ENCODE results near the gene RAX. TPM values are rescaled to one million over a fixed set of nuclear protein-coding genes. Genes with fewer than 3 reads are reported as not detected.

RAX gene
- total RNA-seq, 1 donor from 2014 or later: not detected

DNA sequence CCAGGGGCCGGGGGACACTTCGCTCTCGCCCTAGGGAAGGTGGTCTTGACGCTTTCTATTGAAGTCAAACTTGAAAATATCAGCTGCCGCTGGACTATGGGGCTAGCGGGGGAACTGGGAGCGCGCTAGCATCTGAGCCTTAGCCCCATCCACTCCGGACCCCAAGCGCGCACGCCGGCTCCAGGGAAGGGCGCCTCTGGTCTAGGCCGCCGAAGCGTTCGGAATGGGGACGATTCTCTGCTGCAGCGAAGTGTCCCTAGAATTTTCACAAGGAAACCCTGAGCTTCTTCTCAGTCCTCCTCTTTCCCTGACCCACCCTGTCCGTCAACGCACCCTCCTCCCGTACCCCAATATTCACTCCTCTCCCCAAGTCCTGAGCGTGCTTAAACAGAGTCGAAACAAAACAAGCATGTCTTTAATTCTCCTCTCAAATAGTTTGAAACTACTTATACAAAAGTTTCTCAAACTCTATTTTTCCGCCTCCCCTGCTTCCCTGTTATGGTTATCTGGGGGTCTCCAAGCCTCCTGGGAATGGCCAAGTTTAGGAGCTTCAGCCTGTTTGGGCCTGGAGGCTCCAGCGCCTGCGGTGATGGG lies 5.0 kb downstream of the RAX start:
- TF ChIP-seq, protein P1, sequence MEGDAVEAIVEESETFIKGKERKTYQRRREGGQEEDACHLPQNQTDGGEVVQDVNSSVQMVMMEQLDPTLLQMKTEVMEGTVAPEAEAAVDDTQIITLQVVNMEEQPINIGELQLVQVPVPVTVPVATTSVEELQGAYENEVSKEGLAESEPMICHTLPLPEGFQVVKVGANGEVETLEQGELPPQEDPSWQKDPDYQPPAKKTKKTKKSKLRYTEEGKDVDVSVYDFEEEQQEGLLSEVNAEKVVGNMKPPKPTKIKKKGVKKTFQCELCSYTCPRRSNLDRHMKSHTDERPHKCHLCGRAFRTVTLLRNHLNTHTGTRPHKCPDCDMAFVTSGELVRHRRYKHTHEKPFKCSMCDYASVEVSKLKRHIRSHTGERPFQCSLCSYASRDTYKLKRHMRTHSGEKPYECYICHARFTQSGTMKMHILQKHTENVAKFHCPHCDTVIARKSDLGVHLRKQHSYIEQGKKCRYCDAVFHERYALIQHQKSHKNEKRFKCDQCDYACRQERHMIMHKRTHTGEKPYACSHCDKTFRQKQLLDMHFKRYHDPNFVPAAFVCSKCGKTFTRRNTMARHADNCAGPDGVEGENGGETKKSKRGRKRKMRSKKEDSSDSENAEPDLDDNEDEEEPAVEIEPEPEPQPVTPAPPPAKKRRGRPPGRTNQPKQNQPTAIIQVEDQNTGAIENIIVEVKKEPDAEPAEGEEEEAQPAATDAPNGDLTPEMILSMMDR (IDR thresholded peaks at IDR 0.05): no peak
- ATAC-seq (ENCODE audit: low read depth) (no peak), DNase-seq (no peak)
- peaks cover 69% of the 10 kb centered on the region for H3K27me3 Mint-ChIP-seq
- no peaks in the 10 kb centered on the region for H3K36me3 Mint-ChIP-seq (ENCODE audit: low read depth)
- H3K4me3 Mint-ChIP-seq: no peak overlapping the region
- CTCF ChIA-PET: interaction anchor here (2.5 kb wide), 1 partner anchor 184 kb away, joined by 7 read pairs; no protein-coding TSS in a partner anchor
- POLR2A ChIA-PET: no interaction called here
- peaks cover 6% of the 10 kb centered on the region for H3K9me3 Mint-ChIP-seq
- H3K27ac Mint-ChIP-seq: no peak overlapping the region
- intact Hi-C loops (cut with micrococcal nuclease): loop anchor here (5.0 kb wide), 2 partner anchors 89 to 186 kb away; partner anchors contain the start of gene LMAN1
- H3K4me1 Mint-ChIP-seq: peaks cover 46% of the 10 kb centered on the region

GRCh38 chr18:59267503-59268126 lies 5.6 kb downstream of the RAX start:
- Mint-ChIP-seq H3K27ac (no peak overlapping the region), H3K9me3 (peaks cover 6% of the 10 kb centered on the region), H3K27me3 (peaks cover 72% of the 10 kb centered on the region), H3K4me3 (no peak overlapping the region), H3K36me3 (ENCODE audit: low read depth) (no peaks in the 10 kb centered on the region), H3K4me1 (peaks cover 46% of the 10 kb centered on the region)
- ATAC-seq (ENCODE audit: low read depth): no peak
- ChIA-PET POLR2A (no interaction called here), CTCF (no interaction called here)
- no peak for DNase-seq
- TF ChIP-seq, protein P1 (IDR thresholded peaks at IDR 0.05): no peak
- intact Hi-C loops (cut with micrococcal nuclease): loop anchor here (5.0 kb wide), 2 partner anchors 90 to 185 kb away; partner anchors contain the start of gene LMAN1

- Mint-ChIP-seq H3K4me1 (peaks cover 41% of the 10 kb centered on the region), H3K36me3 (ENCODE audit: low read depth) (no peaks in the 10 kb centered on the region), H3K27me3 (peaks cover 73% of the 10 kb centered on the region), H3K27ac (no peak overlapping the region), H3K9me3 (peaks cover 6% of the 10 kb centered on the region), H3K4me3 (no peak overlapping the region)
- TF ChIP-seq, protein P1 (IDR thresholded peaks at IDR 0.05): no peak
- intact Hi-C loops (cut with micrococcal nuclease): loop anchor here (5.0 kb wide), 2 partner anchors 90 to 185 kb away; partner anchors contain the start of gene LMAN1
- POLR2A ChIA-PET: no interaction called here
- DNase-seq (no peak), ATAC-seq (ENCODE audit: low read depth) (no peak)
- CTCF ChIA-PET: no interaction called here
Measured at GRCh38 chr18:59266886-59267502, 6.3 kb downstream of the RAX start.

DNA sequence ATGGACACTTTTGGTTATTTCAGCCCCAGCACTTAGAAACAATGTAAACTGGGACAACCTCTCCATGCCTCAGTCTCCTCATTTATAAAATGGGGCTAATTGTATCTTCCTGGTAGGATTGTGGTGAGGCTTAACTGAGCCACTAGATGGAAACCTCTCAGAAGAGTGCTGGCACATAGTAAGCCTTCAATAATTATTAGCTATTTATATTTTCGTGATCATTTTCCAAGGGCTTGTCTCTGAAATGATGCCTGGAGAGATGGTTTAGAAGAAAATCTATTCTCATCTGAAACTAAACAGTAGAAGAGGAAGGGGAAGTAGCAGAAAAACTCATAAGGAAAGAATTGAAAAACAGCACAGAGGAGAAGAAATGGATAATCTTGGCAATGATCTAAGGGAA lies 6.8 kb downstream of the RAX start:
- DNase-seq: no peak
- H3K4me3 Mint-ChIP-seq: no peak overlapping the region
- CTCF ChIA-PET: no interaction called here
- ATAC-seq (ENCODE audit: low read depth): no peak
- no peak overlapping the region for H3K27ac Mint-ChIP-seq
- POLR2A ChIA-PET: no interaction called here
- no peaks in the 10 kb centered on the region for H3K36me3 Mint-ChIP-seq (ENCODE audit: low read depth)
- peaks cover 6% of the 10 kb centered on the region for H3K9me3 Mint-ChIP-seq
- TF ChIP-seq, protein P1 (IDR thresholded peaks at IDR 0.05): no peak
- H3K27me3 Mint-ChIP-seq: peaks cover 72% of the 10 kb centered on the region
- intact Hi-C loops (cut with micrococcal nuclease): loop anchor here (5.0 kb wide), 2 partner anchors 91 to 184 kb away; partner anchors contain the start of gene LMAN1
- H3K4me1 Mint-ChIP-seq: peaks cover 39% of the 10 kb centered on the region

DNA sequence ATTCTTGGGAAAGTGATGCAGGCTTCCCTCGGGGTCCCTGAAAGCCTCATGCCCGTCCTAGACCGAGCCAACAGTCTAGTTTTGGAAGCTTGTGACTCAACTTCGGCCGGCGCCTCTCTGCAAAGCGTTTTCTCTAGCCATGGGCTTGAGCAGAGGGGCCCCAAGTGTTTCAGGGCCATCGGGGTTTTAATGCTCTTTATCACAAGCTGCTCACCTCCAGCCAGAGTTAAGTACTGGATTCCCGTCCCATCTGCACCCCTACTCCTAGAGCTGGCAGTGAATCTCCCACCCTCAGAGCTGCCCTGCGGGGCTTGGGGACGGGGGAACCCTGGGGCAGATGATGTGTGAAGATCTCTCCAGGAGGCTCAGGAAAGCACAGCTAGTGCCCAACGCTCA lies 7.3 kb downstream of the RAX start:
- Mint-ChIP-seq H3K9me3 (peaks cover 6% of the 10 kb centered on the region), H3K4me1 (peaks cover 39% of the 10 kb centered on the region), H3K4me3 (no peak overlapping the region), H3K36me3 (ENCODE audit: low read depth) (no peaks in the 10 kb centered on the region), H3K27me3 (peaks cover 67% of the 10 kb centered on the region), H3K27ac (no peak overlapping the region)
- no peak for DNase-seq
- TF ChIP-seq, protein P1 (IDR thresholded peaks at IDR 0.05): no peak
- POLR2A ChIA-PET: no interaction called here
- intact Hi-C loops (cut with micrococcal nuclease): loop anchor here (5.0 kb wide), 2 partner anchors 91 to 184 kb away; partner anchors contain the start of gene LMAN1
- CTCF ChIA-PET: no interaction called here
- no peak for ATAC-seq (ENCODE audit: low read depth)
